Neural crest cell (in vitro differentiated cells): ENCODE data around the gene CD4. TPM values are rescaled to one million over a fixed set of nuclear protein-coding genes. Genes with fewer than 3 reads are reported as not detected.
A peak's percentile ranks its signal among the peaks of the same experiment; 100 is the strongest.

ENCODE experiments used
- DNase-seq: peaks from one replicate; pipeline ENCODE4 v3.0.0; 2021; ENCODE audit warnings: low read depth, mixed read lengths, low spot score
- H3K27ac Mint-ChIP-seq: one replicate; pipeline ENCODE4 v1.8.0; 2021; ENCODE audit warnings: mild to moderate bottlenecking, mixed read lengths; ENCODE audit not compliant: unreplicated experiment
- H3K27me3 Mint-ChIP-seq: 2 replicates; pipeline ENCODE4 v1.8.0; 2021; ENCODE audit warnings: low read depth, mild to moderate bottlenecking, mixed read lengths
- H3K36me3 Mint-ChIP-seq: 2 replicates; pipeline ENCODE4 v1.8.0; 2021; ENCODE audit warnings: low read depth, mild to moderate bottlenecking, mixed read lengths
- H3K4me1 Mint-ChIP-seq: 2 replicates; pipeline ENCODE4 v1.8.0; 2021; ENCODE audit warnings: mixed read lengths
- H3K4me3 Mint-ChIP-seq: one replicate; pipeline ENCODE4 v1.8.0; 2021; ENCODE audit warnings: mild to moderate bottlenecking, mixed read lengths
- H3K9me3 Mint-ChIP-seq: 2 replicates; pipeline ENCODE4 v1.8.0; 2021; ENCODE audit warnings: mixed read lengths
- total RNA-seq: library from RNA; stranded (reverse); gene quantifications from 2 replicates; pipeline ENCODE4 v1.2.1, GENCODE V29; 2021
- TF ChIP-seq, protein P1 (sequence below): fragments of 200-600 bp; sonication (generic); conservative IDR thresholded peaks from 2 replicates; pipeline ENCODE4 v1.5.0; 2021; ENCODE audit warnings: antibody characterized with exemption, mild to moderate bottlenecking

The CD4 gene
- total RNA-seq, 1 donor from 2014 or later = 4.1 TPM

DNA sequence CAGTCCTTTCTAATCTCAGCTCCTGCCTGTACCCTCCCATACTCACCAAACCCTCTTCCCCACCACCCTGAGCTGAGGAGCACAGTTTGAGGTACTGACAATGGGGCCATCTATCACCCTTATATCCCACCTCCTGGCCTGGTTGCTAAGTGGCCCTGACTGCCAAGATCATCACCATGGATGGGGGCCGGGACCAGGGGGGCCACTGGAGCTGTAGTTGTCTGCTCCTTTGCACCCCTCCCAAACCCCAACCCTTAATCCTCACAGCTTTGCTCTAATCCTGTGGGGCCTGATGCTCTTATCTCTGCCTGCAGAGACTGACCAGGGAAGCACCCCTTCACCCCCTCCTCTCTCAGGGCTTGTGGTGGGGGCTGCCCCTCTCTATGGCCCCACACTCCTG lies 51.0 kb downstream of the CD4 start:
- H3K27ac Mint-ChIP-seq = no peak overlapping the region

DNA sequence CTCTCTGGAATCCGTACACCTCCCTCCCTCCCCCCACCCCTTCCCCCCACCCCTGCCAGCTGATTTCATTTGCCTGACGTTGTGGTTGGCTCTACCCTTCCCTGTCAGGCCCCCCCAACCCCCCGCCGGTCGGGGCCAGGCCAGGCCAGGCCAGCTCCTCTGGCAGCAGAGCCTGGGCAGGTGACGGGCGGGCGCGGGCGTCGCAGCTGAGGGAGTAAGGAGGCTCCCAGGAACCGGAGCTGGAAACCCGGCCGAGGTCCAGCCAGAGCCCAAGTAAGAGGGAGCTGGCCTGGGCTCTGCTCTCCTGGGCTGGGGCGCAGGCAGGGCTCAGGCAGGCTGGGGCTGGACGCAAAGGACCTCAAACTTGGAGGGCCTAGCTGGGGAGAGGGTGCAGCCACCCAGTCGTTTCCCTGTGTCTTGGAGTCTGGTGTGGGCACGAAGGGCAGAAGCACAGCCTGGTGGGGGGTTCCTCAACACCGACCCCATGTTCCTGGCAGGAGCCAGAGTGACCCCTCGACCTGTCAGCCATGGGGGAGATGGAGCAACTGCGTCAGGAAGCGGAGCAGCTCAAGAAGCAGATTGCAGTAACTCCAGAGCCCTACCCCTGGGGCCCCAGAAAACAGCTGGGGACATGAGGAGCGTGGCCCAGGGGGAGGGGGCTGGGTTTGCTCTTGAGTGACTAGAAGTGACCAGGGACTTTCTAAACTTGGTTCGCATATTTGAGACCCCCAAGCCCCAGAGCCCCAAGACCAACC lies 51.6 kb downstream of the CD4 start, which contains the start of gene GNB3:
GNB3 (plus strand) TSS at position 165 of the 755 bp plus-strand sequence; CDS start at position 528, 363 bp downstream.
- no peak for DNase-seq
- Mint-ChIP-seq H3K27me3 (no peaks in the 10 kb centered on the region), H3K36me3 (peaks cover 9% of the 10 kb centered on the region), H3K4me1 (no peaks in the 10 kb centered on the region), H3K4me3 (peak within 1 kb of the TSS; percentile 19), H3K27ac (no peak within 1 kb of the TSS), H3K9me3 (no peaks in the 10 kb centered on the region)
- TF ChIP-seq, protein P1, sequence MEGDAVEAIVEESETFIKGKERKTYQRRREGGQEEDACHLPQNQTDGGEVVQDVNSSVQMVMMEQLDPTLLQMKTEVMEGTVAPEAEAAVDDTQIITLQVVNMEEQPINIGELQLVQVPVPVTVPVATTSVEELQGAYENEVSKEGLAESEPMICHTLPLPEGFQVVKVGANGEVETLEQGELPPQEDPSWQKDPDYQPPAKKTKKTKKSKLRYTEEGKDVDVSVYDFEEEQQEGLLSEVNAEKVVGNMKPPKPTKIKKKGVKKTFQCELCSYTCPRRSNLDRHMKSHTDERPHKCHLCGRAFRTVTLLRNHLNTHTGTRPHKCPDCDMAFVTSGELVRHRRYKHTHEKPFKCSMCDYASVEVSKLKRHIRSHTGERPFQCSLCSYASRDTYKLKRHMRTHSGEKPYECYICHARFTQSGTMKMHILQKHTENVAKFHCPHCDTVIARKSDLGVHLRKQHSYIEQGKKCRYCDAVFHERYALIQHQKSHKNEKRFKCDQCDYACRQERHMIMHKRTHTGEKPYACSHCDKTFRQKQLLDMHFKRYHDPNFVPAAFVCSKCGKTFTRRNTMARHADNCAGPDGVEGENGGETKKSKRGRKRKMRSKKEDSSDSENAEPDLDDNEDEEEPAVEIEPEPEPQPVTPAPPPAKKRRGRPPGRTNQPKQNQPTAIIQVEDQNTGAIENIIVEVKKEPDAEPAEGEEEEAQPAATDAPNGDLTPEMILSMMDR = no peak

More for the DNA sequence above, 51.0 kb downstream of the CD4 start:
- H3K27me3 Mint-ChIP-seq = no peaks in the 10 kb centered on the region
- TF ChIP-seq, protein P1 = no peak
- H3K4me3 Mint-ChIP-seq = peak overlapping the region; percentile 15
- peaks cover 3% of the 10 kb centered on the region for H3K4me1 Mint-ChIP-seq
- H3K36me3 Mint-ChIP-seq = peaks cover 7% of the 10 kb centered on the region
- DNase-seq = no peak
- no peaks in the 10 kb centered on the region for H3K9me3 Mint-ChIP-seq

DNA sequence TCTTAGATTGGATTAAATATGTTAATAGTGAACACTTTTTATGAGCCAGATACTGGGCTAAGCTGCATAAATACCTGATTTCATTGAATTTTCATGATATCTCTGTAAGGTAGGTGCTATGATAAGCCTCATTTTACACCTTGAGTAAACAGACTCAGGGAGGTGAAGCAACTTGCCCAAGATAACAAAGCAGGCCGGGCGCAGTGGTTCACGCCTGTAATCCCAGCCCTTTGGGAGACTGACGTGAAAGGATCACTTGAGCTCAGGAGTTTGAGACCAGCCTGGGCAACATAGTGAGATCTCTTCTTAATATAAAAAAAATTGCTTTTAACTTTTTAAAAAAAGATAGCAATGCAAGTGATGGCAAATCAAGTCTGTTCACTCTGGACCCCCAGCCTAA lies 52.7 kb downstream of the CD4 start:
- H3K27ac Mint-ChIP-seq = no peak overlapping the region
- no peaks in the 10 kb centered on the region for H3K9me3 Mint-ChIP-seq
- peak overlapping the region; percentile 19 for H3K4me3 Mint-ChIP-seq
- no peaks in the 10 kb centered on the region for H3K4me1 Mint-ChIP-seq
- H3K36me3 Mint-ChIP-seq = peaks cover 14% of the 10 kb centered on the region
- TF ChIP-seq, protein P1 = no peak
- H3K27me3 Mint-ChIP-seq = no peaks in the 10 kb centered on the region
- DNase-seq = no peak

DNA sequence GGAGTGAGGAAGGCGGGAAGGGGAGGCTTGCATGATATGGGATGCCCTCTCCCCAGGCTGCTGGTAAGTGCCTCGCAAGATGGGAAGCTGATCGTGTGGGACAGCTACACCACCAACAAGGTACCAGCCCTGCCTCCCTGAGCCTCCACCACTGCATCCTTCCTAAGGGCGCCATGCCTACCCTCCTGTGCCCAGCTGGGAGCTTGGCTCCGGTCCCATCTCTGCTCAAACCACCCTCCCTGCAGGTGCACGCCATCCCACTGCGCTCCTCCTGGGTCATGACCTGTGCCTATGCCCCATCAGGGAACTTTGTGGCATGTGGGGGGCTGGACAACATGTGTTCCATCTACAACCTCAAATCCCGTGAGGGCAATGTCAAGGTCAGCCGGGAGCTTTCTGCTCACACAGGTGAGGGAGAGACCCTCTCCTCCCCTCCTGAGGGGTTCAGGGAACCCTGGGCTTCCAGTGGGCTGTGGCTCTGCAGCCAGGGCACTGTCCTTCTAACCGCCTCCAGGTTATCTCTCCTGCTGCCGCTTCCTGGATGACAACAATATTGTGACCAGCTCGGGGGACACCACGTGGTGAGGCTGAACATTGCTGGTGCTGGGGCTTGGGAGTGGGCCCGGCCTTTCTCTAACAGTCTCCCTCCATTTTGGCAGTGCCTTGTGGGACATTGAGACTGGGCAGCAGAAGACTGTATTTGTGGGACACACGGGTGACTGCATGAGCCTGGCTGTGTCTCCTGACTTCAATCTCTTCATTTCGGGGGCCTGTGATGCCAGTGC lies 54.0 kb downstream of the CD4 start:
- no peaks in the 10 kb centered on the region for H3K4me1 Mint-ChIP-seq
- H3K36me3 Mint-ChIP-seq = peaks cover 14% of the 10 kb centered on the region
- TF ChIP-seq, protein P1 = peak; percentile 29
- H3K27me3 Mint-ChIP-seq = no peaks in the 10 kb centered on the region
- H3K27ac Mint-ChIP-seq = no peak overlapping the region
- no peak for DNase-seq
- H3K4me3 Mint-ChIP-seq = peak overlapping the region; percentile 57
- H3K9me3 Mint-ChIP-seq = no peaks in the 10 kb centered on the region

DNA sequence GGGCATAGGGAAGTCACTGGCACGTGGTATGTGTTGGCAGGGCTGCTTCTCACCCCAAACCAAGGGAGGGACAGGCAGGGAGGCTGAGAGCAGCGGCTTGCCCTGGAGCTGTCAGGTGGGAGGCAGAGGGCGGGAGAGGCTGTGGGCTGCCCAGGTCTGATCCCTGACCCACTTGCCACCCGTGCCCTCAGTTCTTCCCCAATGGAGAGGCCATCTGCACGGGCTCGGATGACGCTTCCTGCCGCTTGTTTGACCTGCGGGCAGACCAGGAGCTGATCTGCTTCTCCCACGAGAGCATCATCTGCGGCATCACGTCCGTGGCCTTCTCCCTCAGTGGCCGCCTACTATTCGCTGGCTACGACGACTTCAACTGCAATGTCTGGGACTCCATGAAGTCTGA lies 56.1 kb downstream of the CD4 start:
- Mint-ChIP-seq H3K4me1 (peaks cover 14% of the 10 kb centered on the region), H3K4me3 (peak overlapping the region; percentile 28), H3K27ac (peak overlapping the region; percentile 72), H3K27me3 (no peaks in the 10 kb centered on the region), H3K9me3 (no peaks in the 10 kb centered on the region), H3K36me3 (peaks cover 17% of the 10 kb centered on the region)
- TF ChIP-seq, protein P1 = no peak
- DNase-seq = no peak
